Measurements from ENCODE around the gene HDAC8.
"Not testable (repeated sequence)": the region's sequence is repeated elsewhere in the genome, so short reads cannot be mapped to it uniquely, and the experiment has no call there.

GRCh38 chrX:72449034-72449433 lies 123.6 kb downstream of the HDAC8 start:
- TF ChIP-seq, protein P1, sequence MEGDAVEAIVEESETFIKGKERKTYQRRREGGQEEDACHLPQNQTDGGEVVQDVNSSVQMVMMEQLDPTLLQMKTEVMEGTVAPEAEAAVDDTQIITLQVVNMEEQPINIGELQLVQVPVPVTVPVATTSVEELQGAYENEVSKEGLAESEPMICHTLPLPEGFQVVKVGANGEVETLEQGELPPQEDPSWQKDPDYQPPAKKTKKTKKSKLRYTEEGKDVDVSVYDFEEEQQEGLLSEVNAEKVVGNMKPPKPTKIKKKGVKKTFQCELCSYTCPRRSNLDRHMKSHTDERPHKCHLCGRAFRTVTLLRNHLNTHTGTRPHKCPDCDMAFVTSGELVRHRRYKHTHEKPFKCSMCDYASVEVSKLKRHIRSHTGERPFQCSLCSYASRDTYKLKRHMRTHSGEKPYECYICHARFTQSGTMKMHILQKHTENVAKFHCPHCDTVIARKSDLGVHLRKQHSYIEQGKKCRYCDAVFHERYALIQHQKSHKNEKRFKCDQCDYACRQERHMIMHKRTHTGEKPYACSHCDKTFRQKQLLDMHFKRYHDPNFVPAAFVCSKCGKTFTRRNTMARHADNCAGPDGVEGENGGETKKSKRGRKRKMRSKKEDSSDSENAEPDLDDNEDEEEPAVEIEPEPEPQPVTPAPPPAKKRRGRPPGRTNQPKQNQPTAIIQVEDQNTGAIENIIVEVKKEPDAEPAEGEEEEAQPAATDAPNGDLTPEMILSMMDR (IDR thresholded peaks at IDR 0.05): not testable (repeated sequence)
- not testable (repeated sequence) for TF ChIP-seq POLR2A (IDR thresholded peaks at IDR 0.05)

Data from ovary (tissue), 3 donors.